CD4-positive, alpha-beta T cell treated with Interleukin-4 for 1 hour (primary cell): Measurements from ENCODE around the gene C1orf94.
"Not testable (repeated sequence)": the region's sequence is repeated elsewhere in the genome, so short reads cannot be mapped to it uniquely, and the experiment has no call there.

Experiments
- DNase-seq, 2 donors: peaks; one replicate each; pipeline ENCODE4 v3.0.0-alpha.2; 2020 to 2022

Gene C1orf94

DNA sequence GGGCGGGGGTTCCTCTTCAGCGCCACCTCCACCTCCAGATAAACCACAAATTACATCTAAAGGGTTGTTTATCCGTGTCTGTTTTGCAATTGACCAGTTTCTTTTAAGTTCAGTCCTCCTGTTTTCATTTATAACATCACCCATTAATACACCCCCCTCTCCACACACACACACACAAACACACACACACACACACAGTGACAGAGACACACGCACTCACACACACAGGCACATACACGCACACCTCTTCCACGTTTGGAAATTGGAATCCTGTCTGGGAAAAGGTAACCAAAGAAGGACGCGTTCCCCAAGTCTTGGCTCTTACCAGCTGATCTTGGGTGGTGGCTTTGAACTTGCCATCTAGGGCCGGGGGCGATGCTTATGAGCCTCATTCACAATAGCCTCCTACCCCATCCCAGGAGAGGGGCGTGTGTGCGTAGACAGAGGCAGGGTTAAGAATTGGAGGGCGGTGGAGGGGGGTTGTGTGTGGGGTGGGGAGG, 11.2 kb upstream of the C1orf94 start:
- DNase-seq = no peak

DNA sequence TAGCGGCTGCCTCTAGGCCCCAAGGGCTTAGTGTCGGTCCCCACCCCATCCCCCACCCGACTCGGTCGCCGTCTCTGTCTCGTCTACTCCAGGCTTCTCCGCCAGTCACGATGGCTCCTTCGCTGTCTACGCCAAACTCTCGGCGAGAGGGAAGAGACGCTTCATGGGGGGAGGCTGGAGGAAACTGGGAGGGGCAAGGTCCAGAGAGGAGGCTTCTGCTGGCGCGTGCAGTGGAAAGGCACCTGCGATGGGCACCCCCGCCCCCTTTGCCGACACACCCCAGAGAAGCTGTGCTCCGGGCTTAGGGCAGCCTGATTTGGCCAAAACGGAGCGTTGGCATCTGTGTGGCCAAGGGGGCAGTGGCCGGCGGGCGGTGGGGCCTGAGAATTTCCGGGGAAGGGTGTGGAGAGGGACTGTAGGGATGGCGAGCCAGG, 10.5 kb upstream of the C1orf94 start:
- DNase-seq = no peak

DNA sequence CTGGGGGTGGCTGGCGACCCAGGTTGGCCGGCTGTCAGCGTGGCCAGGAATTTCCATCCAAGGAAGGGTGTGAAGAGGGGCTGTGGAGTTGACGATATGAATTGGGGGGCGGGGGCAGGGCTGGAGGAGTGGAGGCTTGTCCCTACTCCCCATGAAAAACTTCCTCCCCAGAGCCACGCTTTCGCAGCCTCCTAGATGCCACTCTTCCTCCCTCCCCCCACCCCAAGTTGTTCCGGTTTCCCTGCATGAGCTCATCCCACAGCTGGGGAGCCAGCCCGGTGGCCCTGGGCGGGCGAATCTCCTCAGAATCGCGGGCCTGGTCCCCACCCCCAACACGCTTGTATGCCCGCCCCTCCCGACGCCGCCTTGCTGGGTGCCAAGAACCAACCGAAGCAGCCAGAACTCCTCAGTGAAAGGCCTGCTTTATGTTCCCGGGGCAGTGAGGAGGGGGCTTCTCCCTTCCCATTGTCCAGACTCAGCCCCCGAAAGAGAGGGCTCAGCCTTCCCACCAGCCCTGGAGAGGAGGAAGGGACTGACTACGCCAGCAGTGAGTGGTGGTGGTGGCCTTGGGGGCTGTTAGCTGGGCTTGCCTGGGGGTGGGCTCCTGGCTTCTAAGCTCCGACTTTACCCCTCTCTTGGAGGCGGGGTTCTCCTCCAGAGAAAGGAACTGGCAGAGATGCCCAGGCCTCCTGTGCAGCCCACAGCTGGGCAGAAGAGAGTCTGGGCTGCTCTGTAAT, 9.9 kb upstream of the C1orf94 start:
- DNase-seq = no peak

DNA sequence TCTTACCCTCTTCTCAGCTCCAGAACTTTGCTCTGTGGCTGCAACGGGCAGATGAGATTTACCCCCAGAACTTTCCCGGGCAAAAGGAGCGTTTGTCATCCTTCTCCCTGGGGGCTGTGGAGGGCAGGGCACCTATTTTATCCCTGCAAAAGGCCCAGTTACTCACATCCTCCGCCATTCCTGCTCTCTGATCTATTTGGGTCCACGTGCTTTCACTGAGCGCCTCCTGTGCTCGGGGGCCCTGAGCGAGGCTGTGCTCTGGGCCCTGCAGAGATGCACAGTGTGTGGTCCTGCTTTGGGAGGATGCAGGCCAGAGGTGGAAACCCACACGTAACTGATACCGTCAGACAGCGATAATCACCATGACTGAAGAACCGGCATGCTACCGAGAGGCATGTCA, 9.3 kb upstream of the C1orf94 start:
- DNase-seq = no peak

DNA sequence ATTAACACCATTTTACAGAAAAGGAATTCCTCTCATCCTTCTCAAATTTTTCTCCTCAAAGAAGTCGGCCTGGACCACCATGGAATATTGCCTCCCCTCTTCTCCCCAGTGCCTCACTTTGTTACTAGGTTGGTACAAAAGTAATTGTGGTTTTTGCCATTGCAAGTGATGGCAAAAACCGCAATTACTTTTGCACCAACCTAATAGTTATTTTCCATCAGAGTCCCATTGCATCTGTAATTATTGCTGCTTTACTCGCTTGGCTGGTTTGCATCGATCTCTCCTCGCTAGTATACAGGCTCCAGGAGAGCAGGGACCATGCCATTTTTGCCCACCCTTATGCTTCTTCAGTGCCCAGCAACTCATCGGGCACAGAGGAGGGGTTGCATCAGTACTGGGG, 963 bp upstream of the C1orf94 start:
- no peak for DNase-seq

DNA sequence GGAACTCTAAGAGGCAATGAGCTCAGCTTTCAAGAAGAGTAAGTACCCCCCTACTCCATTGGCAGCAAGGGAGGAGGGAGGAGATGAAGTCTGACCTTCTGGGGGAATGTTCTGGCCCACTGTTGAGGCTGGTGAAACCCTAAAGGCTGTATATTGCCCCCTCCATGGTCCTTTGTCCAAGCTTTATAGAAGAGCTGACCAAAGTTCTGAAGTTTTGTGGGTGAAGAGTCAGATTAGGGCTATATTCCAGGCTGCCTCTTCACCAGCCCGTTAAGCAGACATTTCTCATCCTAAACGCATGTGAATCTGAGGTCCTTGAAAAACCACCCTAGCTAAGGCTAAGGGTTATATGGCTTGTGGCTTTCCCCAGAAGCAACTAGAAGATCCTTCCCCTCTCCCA, 1.4 kb downstream of the C1orf94 start:
- no peak for DNase-seq

DNA sequence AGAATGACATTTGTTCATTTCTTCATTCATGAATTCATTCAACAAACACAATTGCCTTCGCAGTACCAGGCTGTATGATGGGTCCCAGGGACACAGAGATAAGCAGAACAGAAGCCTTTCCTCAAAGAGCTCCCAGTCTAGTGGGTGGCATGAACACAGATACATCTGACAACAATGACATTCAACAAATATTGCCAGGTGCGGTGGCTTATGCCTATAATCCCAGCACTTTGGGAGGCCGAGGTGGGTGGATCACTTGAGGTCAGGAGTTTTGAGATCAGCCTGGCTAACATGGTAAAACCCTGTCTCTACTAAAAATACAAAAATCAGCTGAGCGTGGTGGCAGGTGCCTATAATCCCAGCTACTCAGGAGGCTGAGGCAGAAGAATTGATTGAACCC, 6.7 kb downstream of the C1orf94 start:
- DNase-seq = not testable (repeated sequence)

DNA sequence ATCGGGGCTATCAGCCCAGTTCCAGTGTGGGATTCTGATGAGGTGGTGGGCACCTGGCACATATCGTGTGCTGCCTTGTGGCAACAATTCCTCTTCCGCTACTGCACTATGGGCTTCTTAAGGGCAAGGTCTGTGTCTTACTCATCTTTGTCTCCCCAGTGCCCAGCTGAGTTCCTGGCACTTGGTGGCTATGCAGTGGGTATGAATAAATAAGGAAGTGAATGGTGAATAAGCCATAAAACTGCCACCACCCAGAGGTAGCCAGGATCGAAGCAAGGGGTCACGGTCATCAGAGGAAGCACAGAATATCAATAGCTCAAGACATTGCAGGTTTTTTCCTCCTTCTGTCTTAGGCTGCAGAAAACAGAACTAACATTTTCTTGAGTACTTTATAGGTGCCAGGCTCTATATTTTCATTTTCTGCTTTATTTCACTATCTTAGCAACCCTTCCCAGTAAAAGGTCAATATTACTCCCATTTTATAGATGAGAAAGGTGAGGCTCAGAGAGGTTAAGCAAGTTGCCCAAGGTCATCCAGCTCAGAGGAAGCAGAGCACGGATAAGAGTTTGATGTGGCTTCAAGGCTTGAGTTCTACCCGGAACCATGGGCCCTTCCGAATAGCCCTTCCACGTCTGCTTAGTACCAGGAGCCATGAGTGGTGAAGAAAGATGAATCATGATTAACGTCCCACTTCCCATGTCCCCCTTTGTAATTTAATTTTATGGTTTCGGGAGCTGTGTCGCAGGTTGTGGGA, 10.2 kb downstream of the C1orf94 start:
- no peak for DNase-seq

DNA sequence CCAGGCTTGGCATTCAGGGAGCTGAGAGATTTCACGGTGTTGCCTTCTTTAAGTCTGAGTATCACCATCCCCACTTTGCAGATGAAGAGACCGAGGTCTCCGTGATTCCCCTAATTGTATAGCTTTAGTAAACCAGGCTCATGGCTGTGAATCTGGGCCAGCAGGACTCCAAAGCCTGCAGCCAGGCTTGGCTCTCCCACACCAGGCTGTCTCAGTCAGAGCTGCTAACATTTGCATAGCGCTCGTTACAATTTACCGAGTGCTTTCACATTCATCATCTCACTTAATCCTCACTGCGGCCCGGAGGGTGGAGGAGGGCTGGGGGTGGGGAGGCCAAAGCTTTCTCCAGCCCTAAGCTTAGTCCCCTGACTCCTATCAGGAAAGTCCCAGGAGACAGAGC, 11.7 kb downstream of the C1orf94 start:
- no peak for DNase-seq

DNA sequence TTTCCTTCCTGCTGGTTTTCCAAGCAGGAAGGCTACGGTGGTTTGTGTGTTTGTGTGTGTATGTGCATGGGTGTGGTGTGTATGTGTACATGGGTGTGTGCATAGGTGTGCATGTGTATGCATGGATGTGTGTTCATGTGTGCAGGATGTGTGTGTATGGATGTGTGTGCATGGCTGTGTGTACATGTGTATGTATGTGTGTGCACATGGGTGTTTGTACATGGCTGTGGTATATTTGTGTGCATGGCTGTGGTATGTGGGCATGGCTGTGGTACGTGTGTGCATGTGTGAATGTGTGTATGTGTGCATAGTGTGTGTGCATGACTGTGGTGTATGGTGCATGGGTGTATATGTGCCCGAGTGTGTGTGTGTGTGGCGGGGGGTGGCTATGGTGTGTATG, 12.3 kb downstream of the C1orf94 start:
- no peak for DNase-seq

DNA sequence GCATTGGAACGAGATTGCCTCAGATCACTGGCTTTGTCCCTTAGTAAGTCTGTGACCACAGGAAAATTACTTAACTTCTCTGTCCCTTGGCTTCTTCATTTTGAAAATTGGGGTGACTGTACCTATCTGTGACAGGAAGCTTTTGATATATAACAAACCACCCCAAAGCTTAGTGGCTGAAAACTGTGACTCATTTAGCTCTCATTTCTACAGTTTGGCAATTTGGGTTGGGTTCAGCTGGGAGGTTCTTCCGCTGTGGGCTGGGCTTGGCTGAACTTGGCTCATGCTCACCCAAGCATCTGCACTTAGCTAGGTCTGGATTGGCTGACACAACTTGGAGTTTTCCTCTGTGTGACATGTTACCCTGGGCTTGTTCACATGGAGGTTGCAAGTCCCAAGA, 14.0 kb downstream of the C1orf94 start:
- no peak for DNase-seq

DNA sequence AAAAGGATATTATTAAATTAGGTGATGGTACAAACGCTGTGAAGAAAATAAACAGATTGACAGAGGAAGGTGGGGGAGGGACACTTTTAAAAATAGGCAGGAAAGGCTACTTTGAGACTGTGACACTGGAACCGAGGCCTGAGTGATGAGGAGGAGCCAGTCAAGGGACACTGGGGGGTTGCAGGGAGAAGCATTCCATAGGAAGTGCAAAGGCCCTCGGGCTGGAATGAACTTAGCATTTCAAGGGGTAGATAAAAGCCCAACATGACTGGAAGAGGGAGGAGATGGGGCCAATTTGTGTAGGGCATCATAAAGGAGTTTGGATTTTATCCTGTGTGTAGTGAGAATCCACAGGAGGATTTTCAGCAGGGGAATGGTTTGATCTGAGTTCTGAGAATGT, 15.9 kb downstream of the C1orf94 start:
- DNase-seq = no peak

DNA sequence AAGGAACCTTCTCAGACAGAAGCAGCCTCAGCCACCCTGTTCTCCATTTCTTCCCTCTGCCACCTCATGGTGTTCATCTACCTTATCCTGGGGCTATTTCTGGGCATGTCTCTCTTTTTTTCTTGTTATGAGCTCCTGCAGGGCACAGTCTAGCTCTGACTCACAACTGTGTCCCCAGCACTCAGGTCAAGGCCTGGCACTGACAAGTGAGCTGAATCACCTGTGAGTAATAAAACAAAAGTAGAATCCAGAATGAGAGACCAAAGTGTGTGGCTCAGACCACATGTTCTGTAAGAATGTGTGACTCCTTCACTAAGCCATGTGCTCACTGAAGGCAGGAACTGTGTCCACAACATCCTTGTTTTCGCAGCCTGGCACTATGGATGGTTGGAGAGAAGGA, 23.2 kb downstream of the C1orf94 start:
- no peak for DNase-seq

DNA sequence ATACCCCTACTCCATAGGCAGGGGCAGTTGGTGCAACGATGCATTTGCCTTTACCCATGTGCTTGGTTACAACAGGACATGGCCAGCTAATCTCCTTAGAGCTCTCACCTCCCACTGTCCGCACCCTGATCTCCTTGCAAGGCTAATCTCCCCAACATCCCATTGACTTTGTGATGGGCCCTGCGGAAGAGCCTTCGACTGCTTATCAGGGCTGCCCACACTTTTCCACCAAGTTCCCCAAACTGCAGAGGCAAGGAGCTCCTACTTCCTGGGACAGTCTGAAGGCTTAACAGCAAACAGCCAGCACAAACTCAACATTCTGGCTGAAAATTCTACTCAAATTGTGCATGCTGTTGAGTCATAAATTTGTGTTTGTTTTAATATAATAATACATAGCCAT, 36.0 kb downstream of the C1orf94 start:
- no peak for DNase-seq

DNA sequence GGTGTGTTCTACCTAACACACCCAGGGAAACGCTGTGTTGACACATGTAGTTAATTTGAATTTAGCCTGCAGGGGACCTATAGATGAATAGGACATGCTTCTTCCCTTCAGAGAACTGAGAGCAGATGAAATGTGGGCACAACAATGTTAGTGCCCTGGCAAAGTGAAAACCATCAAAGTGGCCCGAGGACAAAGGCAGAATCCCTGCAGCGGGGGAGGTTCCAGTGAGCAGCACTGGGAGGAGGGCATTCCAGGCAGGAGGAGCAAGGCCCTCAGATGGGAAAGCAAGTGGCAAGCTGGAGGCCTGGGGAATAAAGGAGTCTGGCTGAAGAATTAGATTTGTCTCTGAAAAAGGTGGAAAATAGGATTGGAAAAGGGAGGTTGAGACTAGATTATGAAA, 37.2 kb downstream of the C1orf94 start:
- DNase-seq = no peak

DNA sequence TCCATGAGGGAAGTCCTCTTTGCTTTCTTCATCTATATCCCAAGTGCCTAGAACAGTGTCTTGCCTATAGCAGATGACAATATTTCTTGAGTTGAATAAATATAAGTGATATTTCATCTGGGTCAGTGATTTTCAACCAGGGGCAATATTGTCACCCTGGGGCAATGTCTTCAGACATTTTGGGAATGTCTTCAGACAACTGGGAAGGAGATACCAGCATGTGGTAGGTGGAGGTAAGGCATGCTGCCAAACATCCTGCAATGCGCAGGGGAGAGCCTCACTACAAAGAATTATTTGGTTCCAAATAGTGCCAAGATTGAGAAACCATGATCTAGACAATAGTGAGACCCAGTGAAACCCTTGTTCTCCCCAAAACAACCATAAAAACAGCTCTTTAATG, 54.7 kb downstream of the C1orf94 start:
- DNase-seq = no peak

DNA sequence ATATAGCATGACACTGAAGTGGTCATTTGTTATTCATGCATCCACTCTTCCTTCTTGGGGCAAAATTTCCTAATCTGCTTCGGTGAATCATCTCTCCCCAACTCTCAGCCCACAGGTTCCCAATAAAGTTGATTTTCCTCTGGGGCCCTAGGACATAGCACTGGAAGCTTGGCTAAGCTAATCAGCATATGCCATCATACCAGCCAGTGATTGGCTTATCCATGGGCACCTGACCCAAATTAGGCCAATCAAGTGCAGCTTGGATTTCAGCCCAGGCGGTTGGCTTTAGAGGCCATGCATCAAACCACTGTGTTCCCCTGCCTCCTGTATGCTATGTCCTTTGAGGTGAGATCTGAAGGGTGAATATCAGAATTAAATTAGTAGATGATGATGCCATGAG, 58.9 kb downstream of the C1orf94 start:
- no peak for DNase-seq

DNA sequence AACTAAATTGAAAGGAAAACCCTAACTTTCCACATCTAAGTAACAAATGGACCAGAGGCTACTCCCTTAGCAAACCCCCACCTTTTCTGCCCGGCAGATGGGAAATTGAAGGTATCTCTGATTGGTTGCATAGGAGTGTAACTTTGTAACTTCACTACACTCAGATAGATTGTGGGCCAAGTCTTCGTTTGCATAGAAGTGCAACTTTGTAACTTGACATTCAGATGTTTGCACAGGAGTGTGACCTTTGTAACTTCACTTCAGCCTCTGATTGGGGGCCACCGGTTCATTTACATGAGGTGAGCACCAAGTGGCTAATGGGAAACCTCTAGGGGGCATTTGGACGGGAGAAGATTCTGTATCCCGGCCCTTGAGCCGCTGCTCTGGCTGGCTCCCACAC, 59.4 kb downstream of the C1orf94 start:
- no peak for DNase-seq

DNA sequence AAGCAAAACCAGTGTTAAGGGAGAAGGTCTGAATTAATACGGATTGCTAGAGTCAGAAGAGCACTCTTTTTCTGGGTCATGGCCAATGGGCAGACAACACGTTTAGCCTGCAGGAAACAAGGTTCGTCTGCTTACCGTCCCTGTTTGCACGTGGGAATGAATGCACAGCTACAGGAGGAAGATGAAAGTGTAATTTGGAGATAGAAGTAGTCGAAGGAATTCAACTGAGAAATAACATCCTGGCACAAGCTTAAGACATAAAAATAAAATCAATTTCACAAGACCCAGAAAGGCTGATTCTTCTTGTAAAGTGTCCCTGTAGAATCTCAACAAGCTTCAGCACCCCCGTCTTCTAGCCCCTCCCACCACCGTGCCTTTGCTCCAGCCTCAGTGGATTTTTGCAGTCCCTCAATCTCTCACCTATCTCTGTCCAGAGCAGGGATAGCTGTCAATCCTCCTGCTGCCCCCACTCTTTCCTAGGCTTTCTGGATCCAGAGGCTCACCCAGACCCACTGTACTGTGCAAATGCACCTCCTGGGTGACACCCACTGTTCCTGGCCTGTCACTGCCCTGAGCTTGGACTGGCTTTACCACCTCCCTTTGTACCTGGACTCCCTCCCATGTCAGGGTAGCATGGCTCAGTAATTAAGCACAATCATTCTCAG, 60.6 kb downstream of the C1orf94 start:
- no peak for DNase-seq

DNA sequence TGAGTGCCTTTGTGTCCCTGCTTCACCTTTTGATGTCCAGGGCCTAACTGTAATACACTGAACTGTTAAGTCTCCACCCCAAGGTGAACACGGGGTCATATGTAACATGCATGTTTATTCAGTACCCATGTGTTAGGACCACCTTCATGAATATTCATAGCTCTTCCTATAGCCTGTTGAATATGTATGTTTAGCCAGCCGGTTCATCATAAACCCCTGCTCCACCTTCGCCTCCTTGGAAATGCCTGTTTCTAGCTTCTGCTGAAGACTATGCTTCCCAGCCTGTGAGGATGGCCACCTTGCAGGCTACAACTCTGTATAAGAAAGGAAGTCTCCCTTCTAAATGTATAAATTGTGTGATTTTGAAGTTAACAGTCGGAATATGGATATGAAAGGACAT, 69.3 kb downstream of the C1orf94 start:
- DNase-seq = no peak

DNA sequence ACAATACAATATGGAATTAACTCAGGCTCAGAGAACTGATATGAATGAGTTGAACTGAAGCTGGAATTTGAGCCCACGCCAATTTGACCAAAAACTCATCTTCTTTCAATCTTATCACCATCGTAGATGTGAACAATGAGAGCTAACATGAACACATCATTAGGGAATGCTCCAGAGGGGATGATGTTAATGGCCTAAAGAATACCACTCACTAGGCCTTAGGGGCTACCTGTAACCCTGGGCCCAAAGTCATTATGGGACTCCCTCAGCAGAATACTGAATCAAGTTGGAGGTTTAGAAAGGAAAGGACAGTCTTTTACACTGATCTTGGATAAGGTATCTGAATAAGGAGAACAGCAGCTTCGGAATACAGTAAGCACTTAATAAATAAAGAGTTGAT, 73.6 kb downstream of the C1orf94 start:
- no peak for DNase-seq

DNA sequence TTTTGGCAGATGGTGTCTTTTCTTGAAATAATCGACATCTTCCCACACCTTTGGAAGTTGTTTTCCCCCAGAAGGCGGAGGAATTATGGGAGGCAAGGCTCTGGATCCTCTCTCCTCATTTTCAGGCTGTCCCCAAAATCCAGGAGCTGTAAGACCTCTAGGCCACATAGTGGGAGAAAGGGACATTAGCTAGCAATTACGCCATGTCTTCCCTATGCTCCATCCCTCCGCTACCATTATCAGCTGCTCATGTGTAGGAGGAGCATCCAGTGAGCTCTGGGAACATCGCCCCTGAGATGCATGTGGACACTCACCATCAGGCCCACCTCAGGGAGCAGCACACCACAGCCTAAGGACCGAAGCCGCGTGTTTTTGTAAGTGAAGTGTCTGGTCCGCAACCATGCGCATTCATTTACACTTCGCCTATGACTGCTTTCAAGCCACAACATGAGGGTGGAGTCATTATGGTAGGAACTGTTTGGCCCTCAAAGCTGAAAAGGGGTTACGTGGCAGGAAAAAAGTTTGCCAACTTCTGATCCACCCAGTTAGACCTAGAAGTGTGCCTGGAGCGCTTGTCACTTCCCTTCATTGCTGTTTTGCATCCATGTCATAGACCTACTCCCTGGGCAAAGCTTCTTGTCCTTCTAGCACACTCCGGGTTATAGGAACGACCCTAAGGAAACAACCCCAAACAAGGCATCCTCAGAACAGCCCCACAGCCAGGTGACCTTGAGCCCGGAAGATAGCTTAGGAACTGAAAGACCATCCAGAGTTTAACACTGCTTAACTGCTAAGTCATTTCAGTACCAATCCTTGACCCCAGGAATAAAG, 85.5 kb downstream of the C1orf94 start:
- no peak for DNase-seq

DNA sequence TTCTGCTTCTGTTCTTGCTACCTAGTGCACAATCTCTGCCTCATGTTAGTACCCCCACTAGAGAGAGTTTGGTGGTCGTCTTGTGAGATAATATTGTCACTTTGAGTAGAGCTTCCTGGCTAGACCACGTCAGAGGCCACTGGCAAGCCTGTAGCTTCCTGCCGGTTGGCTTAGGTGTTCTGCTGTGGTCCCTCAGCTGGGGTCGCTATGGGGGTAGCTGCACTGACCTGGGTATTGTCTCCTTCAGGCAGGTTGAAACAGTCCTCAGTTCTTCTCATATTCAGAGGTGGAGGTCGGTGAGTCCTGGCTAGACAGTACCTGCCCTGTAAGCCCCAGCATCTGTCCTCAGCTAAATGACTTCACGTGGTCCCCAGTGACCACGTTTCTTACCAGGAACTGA, 86.2 kb downstream of the C1orf94 start:
- DNase-seq = no peak
